OCI-LY3 (cell line): ENCODE results near the gene SPATA2L.

Experiments used
- H2AFZ ChIP-seq: fragments of 200-600, 300-600 bp; shearing (Covaris generic); 2 replicates; pipeline ENCODE4 v1.6.0; 2014; ENCODE audit warnings: antibody characterized with exemption, low read depth, low read length
- H3K27ac ChIP-seq: fragments of 200-600, 300-600 bp; sonication (generic); 2 replicates; pipeline ENCODE4 v1.5.1; 2014; ENCODE audit warnings: mild to moderate bottlenecking, low read length, moderate library complexity, mixed read lengths
- H3K27me3 ChIP-seq: fragments of 200-600, 300-600 bp; sonication (generic); 2 replicates; pipeline ENCODE4 v1.6.1; 2014; ENCODE audit warnings: low read depth, low read length, mixed read lengths
- H3K36me3 ChIP-seq: fragments of 200-600, 300-600 bp; sonication (generic); replicated peaks from 2 replicates; pipeline ENCODE3; 2014; ENCODE audit warnings: low read depth, low read length, mixed read lengths
- H3K4me1 ChIP-seq: fragments of 300-600, 200-600 bp; sonication (generic); 2 replicates; pipeline ENCODE4 v1.6.1; 2014; ENCODE audit warnings: low read length, mixed read lengths
- H3K4me2 ChIP-seq: fragments of 200-600, 300-600 bp; sonication (generic); 2 replicates; pipeline ENCODE4 v1.6.1; 2014; ENCODE audit warnings: low read length, mixed read lengths
- H3K4me3 ChIP-seq: fragments of 300-600, 200-600 bp; sonication (generic); 2 replicates; pipeline ENCODE4 v1.5.1; 2014; ENCODE audit warnings: antibody characterized with exemption, mild to moderate bottlenecking, low read length, moderate library complexity
- H3K79me2 ChIP-seq: fragments of 300-600, 200-600 bp; shearing (Covaris generic); 2 replicates; pipeline ENCODE4 v1.6.1; 2014; ENCODE audit warnings: mild to moderate bottlenecking, low read length, mixed read lengths
- H3K9ac ChIP-seq: fragments of 300-600, 200-600 bp; shearing (Covaris generic); 2 replicates; pipeline ENCODE4 v1.6.0; 2014; ENCODE audit warnings: mild to moderate bottlenecking, low read length, moderate library complexity
- H3K9me3 ChIP-seq: fragments of 200-600, 300-600 bp; shearing (Covaris generic); 2 replicates; pipeline ENCODE4 v1.6.1; 2014; ENCODE audit warnings: low read length, mixed read lengths; ENCODE audit not compliant: insufficient read depth
- H4K20me1 ChIP-seq: fragments of 200-600, 300-600 bp; sonication (generic); 2 replicates; pipeline ENCODE4 v1.6.1; 2016; ENCODE audit warnings: low read length, mixed read lengths; ENCODE audit not compliant: insufficient read depth
- EZH2phosphoT487 ChIP-seq: fragments of 200-600 bp; shearing (Covaris generic); IDR thresholded peaks from 2 replicates; pipeline ENCODE4 v1.6.1; 2018; ENCODE audit warnings: antibody characterized with exemption, mixed run types, low read depth
- TF ChIP-seq, protein P1 (sequence below): fragments of 200-600, 300-600 bp; sonication (generic); IDR thresholded peaks from 2 replicates; pipeline ENCODE4 v1.5.1; 2014; ENCODE audit warnings: antibody characterized with exemption, low read length, low read depth

Gene SPATA2L

DNA sequence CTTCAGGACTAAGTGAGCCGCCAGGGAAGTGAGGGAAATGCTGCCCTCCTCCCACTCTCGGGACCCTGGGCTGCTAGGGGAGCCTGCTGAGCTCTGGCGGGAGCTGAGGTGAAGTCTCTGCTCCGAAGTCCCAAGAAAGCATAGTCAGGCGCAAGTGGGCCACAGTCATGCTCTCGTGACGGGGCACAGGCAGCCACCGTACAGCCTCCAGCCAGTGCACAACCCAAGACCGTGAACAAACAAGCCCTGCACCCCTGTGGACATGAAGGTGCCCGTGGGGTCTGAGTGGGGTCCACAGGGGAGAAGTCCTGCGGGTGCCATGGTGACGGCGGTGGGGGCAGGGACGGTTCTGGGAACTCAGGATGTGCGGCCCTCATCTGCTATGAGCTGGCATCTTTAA lies 44.5 kb upstream of the SPATA2L start:
- Histone ChIP-seq H2AFZ (no peak overlapping the region), H3K27ac (no peak overlapping the region), H3K9ac (no peak overlapping the region), H3K27me3 (no peaks in the 10 kb centered on the region), H3K4me2 (no peak overlapping the region), H4K20me1 (no peaks in the 10 kb centered on the region), H3K4me3 (no peak overlapping the region), H3K9me3 (no peaks in the 10 kb centered on the region), H3K4me1 (peaks cover 6% of the 10 kb centered on the region), H3K36me3 (peaks cover 62% of the 10 kb centered on the region), H3K79me2 (no peaks in the 10 kb centered on the region)
- TF ChIP-seq, protein P1, sequence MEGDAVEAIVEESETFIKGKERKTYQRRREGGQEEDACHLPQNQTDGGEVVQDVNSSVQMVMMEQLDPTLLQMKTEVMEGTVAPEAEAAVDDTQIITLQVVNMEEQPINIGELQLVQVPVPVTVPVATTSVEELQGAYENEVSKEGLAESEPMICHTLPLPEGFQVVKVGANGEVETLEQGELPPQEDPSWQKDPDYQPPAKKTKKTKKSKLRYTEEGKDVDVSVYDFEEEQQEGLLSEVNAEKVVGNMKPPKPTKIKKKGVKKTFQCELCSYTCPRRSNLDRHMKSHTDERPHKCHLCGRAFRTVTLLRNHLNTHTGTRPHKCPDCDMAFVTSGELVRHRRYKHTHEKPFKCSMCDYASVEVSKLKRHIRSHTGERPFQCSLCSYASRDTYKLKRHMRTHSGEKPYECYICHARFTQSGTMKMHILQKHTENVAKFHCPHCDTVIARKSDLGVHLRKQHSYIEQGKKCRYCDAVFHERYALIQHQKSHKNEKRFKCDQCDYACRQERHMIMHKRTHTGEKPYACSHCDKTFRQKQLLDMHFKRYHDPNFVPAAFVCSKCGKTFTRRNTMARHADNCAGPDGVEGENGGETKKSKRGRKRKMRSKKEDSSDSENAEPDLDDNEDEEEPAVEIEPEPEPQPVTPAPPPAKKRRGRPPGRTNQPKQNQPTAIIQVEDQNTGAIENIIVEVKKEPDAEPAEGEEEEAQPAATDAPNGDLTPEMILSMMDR, result no peak
- no peak for TF ChIP-seq EZH2phosphoT487

DNA sequence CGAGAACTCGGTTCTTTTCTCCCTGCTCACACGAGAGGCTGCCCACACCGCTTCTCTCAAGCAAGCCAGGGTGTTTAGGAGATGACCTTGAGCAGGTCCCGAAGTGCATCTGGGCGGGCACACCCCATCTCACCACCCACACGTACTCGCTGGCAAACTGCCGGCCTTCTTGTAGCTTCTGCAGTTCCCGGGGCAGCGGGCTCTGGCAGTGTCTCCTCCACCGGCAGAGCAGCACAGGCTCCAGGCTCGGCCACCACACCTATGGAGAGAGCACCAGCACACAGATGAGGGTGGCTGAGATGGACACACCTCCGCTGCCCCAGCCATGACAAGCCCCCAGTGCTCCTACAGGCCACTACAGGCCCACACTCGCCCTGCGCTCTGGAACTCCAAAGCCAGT lies 43.3 kb upstream of the SPATA2L start:
- Histone ChIP-seq H3K4me1 (peaks cover 4% of the 10 kb centered on the region), H3K4me2 (no peak overlapping the region), H3K79me2 (no peaks in the 10 kb centered on the region), H3K27ac (no peak overlapping the region), H3K36me3 (peaks cover 61% of the 10 kb centered on the region), H4K20me1 (no peaks in the 10 kb centered on the region), H2AFZ (no peak overlapping the region), H3K9me3 (no peaks in the 10 kb centered on the region), H3K9ac (no peak overlapping the region), H3K27me3 (no peaks in the 10 kb centered on the region), H3K4me3 (no peak overlapping the region)
- TF ChIP-seq, protein P1, result no peak
- no peak for TF ChIP-seq EZH2phosphoT487

DNA sequence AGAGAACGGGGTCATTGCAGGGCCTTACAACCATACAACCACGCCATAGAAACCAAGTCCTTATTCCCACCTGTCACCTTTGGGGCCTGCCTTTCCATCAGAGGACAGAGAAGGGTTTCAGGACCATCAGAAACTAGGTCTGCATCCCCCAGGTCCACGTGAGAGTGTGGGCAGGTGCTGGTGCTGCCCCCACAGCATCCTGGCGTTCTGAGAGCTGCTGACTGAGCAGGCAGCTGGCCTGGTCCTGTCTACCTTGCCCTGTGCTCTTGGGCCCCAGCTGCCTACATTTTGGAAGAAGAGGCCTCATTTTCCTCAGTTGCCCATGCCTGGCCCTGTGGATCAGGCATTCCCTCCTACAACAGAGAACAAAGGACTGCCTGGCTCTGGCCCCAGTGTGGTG lies 41.4 kb upstream of the SPATA2L start:
- no peaks in the 10 kb centered on the region for H3K9me3 ChIP-seq
- H3K4me3 ChIP-seq, result no peak overlapping the region
- peaks cover 64% of the 10 kb centered on the region for H3K36me3 ChIP-seq
- H3K79me2 ChIP-seq, result no peaks in the 10 kb centered on the region
- no peaks in the 10 kb centered on the region for H3K27me3 ChIP-seq
- H3K4me1 ChIP-seq, result no peaks in the 10 kb centered on the region
- no peak overlapping the region for H3K4me2 ChIP-seq
- no peak for TF ChIP-seq EZH2phosphoT487
- TF ChIP-seq, protein P1, result no peak
- no peak overlapping the region for H3K27ac ChIP-seq
- no peak overlapping the region for H3K9ac ChIP-seq
- no peak overlapping the region for H2AFZ ChIP-seq
- H4K20me1 ChIP-seq, result peaks cover 5% of the 10 kb centered on the region; the same call in 1 of the 2 replicates

DNA sequence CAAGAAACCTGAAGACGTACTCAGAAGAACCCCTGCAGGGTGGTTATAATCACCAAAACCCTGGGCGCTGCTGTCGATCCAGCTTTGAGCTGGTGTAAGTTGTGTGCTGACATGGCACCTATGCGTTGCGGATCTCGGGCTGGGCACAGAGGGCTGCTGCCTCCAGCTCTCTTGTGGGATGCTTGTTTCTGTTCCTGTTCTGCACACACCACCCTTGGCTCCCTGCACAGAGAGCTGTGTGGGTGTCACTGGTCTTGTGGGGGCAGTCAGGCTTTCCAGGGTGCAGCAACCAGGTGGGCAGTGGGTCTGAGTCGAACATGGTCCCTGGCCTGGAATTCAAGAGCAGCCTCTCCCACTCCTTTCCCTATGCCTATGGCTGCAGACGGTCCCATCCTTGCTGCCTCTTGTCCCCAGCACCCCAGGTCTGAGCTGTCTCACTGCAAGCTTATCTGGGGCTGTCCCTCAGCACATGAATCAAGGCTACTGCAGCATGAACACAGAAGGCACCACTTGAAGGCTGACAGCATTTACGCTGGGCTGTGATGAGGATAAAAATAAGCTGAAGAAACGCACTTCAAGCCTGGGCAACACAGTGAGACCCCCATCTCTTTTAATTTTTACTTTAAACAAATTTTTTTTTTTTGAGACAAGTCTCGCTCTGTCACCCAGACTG lies 40.0 kb upstream of the SPATA2L start:
- TF ChIP-seq EZH2phosphoT487, result no peak
- TF ChIP-seq, protein P1, result no peak
- Histone ChIP-seq H3K4me2 (no peak overlapping the region), H3K4me1 (no peaks in the 10 kb centered on the region), H3K9ac (no peak overlapping the region), H3K79me2 (no peaks in the 10 kb centered on the region), H4K20me1 (peaks cover 9% of the 10 kb centered on the region; the same call in 1 of the 2 replicates), H3K27ac (no peak overlapping the region), H3K27me3 (no peaks in the 10 kb centered on the region), H3K4me3 (no peak overlapping the region), H3K36me3 (peaks cover 71% of the 10 kb centered on the region), H3K9me3 (no peaks in the 10 kb centered on the region), H2AFZ (no peak overlapping the region)
